IPS-20b (cell line): ENCODE data around the gene SEC31B.

Experiments
- H3K27ac ChIP-seq: one replicate; pipeline ENCODE4 v1.5.1; 2013; ENCODE audit warnings: low read length
- H3K27me3 ChIP-seq: 2 replicates; pipeline ENCODE4 v1.6.1; 2013; ENCODE audit warnings: mild to moderate bottlenecking, low read length, inconsistent platforms; ENCODE audit not compliant: insufficient read depth
- H3K36me3 ChIP-seq: 2 replicates; pipeline ENCODE4 v1.6.1; 2013; ENCODE audit warnings: low read depth, mild to moderate bottlenecking, inconsistent platforms, low read length, moderate library complexity; ENCODE audit not compliant: insufficient read depth
- H3K4me1 ChIP-seq: 2 replicates; pipeline ENCODE4 v1.6.1; 2013; ENCODE audit warnings: mild to moderate bottlenecking, control low read depth, inconsistent platforms, low read length, moderate library complexity; ENCODE audit not compliant: insufficient read depth
- H3K4me3 ChIP-seq: 2 replicates; pipeline ENCODE4 v1.5.1; 2013; ENCODE audit warnings: mild to moderate bottlenecking, low read length, inconsistent platforms
- H3K9ac ChIP-seq: 2 replicates; pipeline ENCODE4 v1.6.1; 2013; ENCODE audit warnings: low read depth, mild to moderate bottlenecking, inconsistent platforms, low read length, moderate library complexity
- H3K9me3 ChIP-seq: 2 replicates; pipeline ENCODE4 v1.6.1; 2013; ENCODE audit warnings: mild to moderate bottlenecking, low read depth, low read length, inconsistent platforms; ENCODE audit not compliant: insufficient read depth

Gene SEC31B

GRCh38 chr10:100485801-100486495 is 33.7 kb downstream of the SEC31B start:
- Histone ChIP-seq H3K4me1 (peaks cover 23% of the 10 kb centered on the region), H3K9ac (no peak overlapping the region), H3K4me3 (peak overlapping the region; percentile 29; the same call in 1 of the 2 replicates), H3K27ac (no peak overlapping the region), H3K36me3 (no peaks in the 10 kb centered on the region), H3K9me3 (no peaks in the 10 kb centered on the region), H3K27me3 (peaks cover 97% of the 10 kb centered on the region)

- peaks cover 23% of the 10 kb centered on the region for H3K4me1 ChIP-seq
- H3K27me3 ChIP-seq: peaks cover 97% of the 10 kb centered on the region
- peak overlapping the region; percentile 14 for H3K4me3 ChIP-seq
- H3K27ac ChIP-seq: no peak overlapping the region
- H3K9me3 ChIP-seq: no peaks in the 10 kb centered on the region
- no peaks in the 10 kb centered on the region for H3K36me3 ChIP-seq
- H3K9ac ChIP-seq: no peak overlapping the region
These were observed 34.3 kb downstream of the SEC31B start for GRCh38 chr10:100485366-100485765.

GRCh38 chr10:100483876-100484666 is 35.6 kb downstream of the SEC31B start:
- H3K4me3 ChIP-seq: no peak overlapping the region
- H3K27me3 ChIP-seq: peaks cover 97% of the 10 kb centered on the region
- no peaks in the 10 kb centered on the region for H3K9me3 ChIP-seq
- no peaks in the 10 kb centered on the region for H3K36me3 ChIP-seq
- no peak overlapping the region for H3K9ac ChIP-seq
- H3K27ac ChIP-seq: no peak overlapping the region
- peaks cover 23% of the 10 kb centered on the region for H3K4me1 ChIP-seq

GRCh38 chr10:100482834-100483185 is 36.9 kb downstream of the SEC31B start:
- Histone ChIP-seq H3K27me3 (peaks cover 97% of the 10 kb centered on the region), H3K36me3 (no peaks in the 10 kb centered on the region), H3K27ac (no peak overlapping the region), H3K9ac (no peak overlapping the region), H3K4me3 (no peak overlapping the region; the same call in 1 of the 2 replicates), H3K9me3 (no peaks in the 10 kb centered on the region), H3K4me1 (peaks cover 23% of the 10 kb centered on the region)

- Histone ChIP-seq H3K4me3 (peak overlapping the region; percentile 64), H3K4me1 (peaks cover 23% of the 10 kb centered on the region), H3K27ac (no peak overlapping the region), H3K36me3 (no peaks in the 10 kb centered on the region), H3K9me3 (no peaks in the 10 kb centered on the region), H3K27me3 (peaks cover 97% of the 10 kb centered on the region), H3K9ac (peak overlapping the region; percentile 18; the same call in 1 of the 2 replicates)
These were observed 37.4 kb downstream of the SEC31B start for GRCh38 chr10:100482181-100482833.

GRCh38 chr10:100481462-100482081 is 38.1 kb downstream of the SEC31B start:
- Histone ChIP-seq H3K27me3 (peaks cover 90% of the 10 kb centered on the region), H3K36me3 (no peaks in the 10 kb centered on the region), H3K9me3 (no peaks in the 10 kb centered on the region), H3K4me3 (peak overlapping the region; percentile 64), H3K9ac (peak overlapping the region; percentile 18; the same call in 1 of the 2 replicates), H3K27ac (no peak overlapping the region), H3K4me1 (peaks cover 20% of the 10 kb centered on the region)

- no peak overlapping the region for H3K4me3 ChIP-seq
- H3K27me3 ChIP-seq: peaks cover 77% of the 10 kb centered on the region
- no peaks in the 10 kb centered on the region for H3K9me3 ChIP-seq
- no peak overlapping the region for H3K27ac ChIP-seq
- no peaks in the 10 kb centered on the region for H3K36me3 ChIP-seq
- no peak overlapping the region for H3K9ac ChIP-seq
- peaks cover 11% of the 10 kb centered on the region for H3K4me1 ChIP-seq
These were observed 39.7 kb downstream of the SEC31B start for GRCh38 chr10:100480002-100480401.

GRCh38 chr10:100479037-100479436 is 40.6 kb downstream of the SEC31B start:
- Histone ChIP-seq H3K4me1 (peaks cover 6% of the 10 kb centered on the region), H3K27me3 (peaks cover 71% of the 10 kb centered on the region), H3K27ac (no peak overlapping the region), H3K9ac (no peak overlapping the region), H3K36me3 (no peaks in the 10 kb centered on the region), H3K4me3 (no peak overlapping the region), H3K9me3 (no peaks in the 10 kb centered on the region)

- no peaks in the 10 kb centered on the region for H3K36me3 ChIP-seq
- H3K9me3 ChIP-seq: no peaks in the 10 kb centered on the region
- H3K4me3 ChIP-seq: no peak overlapping the region
- H3K9ac ChIP-seq: no peak overlapping the region
- H3K27me3 ChIP-seq: peaks cover 68% of the 10 kb centered on the region
- H3K4me1 ChIP-seq: peaks cover 3% of the 10 kb centered on the region
- H3K27ac ChIP-seq: no peak overlapping the region
These were observed 41.7 kb downstream of the SEC31B start for GRCh38 chr10:100477970-100478369.

GRCh38 chr10:100470367-100470766 is 49.3 kb downstream of the SEC31B start:
- Histone ChIP-seq H3K4me1 (no peaks in the 10 kb centered on the region), H3K9ac (no peak overlapping the region), H3K4me3 (no peak overlapping the region), H3K27me3 (peaks cover 60% of the 10 kb centered on the region), H3K36me3 (no peaks in the 10 kb centered on the region), H3K9me3 (no peaks in the 10 kb centered on the region), H3K27ac (no peak overlapping the region)

- H3K4me1 ChIP-seq: no peaks in the 10 kb centered on the region
- no peaks in the 10 kb centered on the region for H3K36me3 ChIP-seq
- no peak overlapping the region for H3K27ac ChIP-seq
- no peak overlapping the region for H3K4me3 ChIP-seq
- no peaks in the 10 kb centered on the region for H3K9me3 ChIP-seq
- H3K9ac ChIP-seq: no peak overlapping the region
- peaks cover 60% of the 10 kb centered on the region for H3K27me3 ChIP-seq
These were observed 49.9 kb downstream of the SEC31B start for GRCh38 chr10:100469756-100470155.
